ENCODE results near the gene USP10.

USP10 gene

DNA sequence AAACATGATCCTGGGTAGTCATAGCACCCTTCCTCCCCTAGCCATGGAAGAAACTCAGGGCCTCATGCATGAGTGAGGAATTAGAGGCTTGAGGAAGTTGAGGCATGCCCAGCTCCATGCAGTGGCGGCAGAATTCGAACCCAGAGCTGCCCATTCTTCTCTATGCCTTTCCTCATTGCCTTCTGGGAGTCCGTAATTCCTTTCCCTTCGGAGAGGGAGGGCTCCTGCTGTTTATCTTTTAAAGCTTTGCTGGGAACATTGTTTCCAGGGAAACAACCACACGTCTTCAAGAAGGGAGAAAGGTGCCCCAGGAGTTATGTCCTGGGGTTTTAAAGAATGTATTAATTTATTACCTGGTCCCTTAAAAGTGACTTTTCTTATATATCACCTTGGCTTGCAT, 128.5 kb downstream of the USP10 start:
- DNase-seq: no peak
